Cerebellar cortex (tissue), 1 donor: ENCODE results near the gene ANGPTL2.
A peak's percentile ranks its signal among the peaks of the same experiment; 100 is the strongest.
"Not testable (repeated sequence)": the region's sequence is repeated elsewhere in the genome, so short reads cannot be mapped to it uniquely, and the experiment has no call there.

Experiments used
- DNase-seq: peaks from one replicate; pipeline ENCODE4 v3.0.0-alpha.2; 2015; ENCODE audit warnings: low spot score

Gene ANGPTL2

GRCh38 chr9:127122176-127123063 lies at the start of gene ANGPTL2:
Gene ANGPTL2, minus strand, starts transcription at chr9:127122635. Its CDS starts 13,904 bp downstream, at chr9:127108731.
- peak; percentile 86 for DNase-seq

- DNase-seq, result not testable (repeated sequence)
Observed at GRCh38 chr9:127171348-127171747, 48.9 kb upstream of the ANGPTL2 start.

- DNase-seq, result no peak
Observed at GRCh38 chr9:127170652-127171051, 48.2 kb upstream of the ANGPTL2 start.

- no peak for DNase-seq
Observed at GRCh38 chr9:127170103-127170502, 47.7 kb upstream of the ANGPTL2 start.

- no peak for DNase-seq
Observed at GRCh38 chr9:127169575-127169883, 47.1 kb upstream of the ANGPTL2 start.

- DNase-seq, result no peak
Observed at GRCh38 chr9:127168756-127169574, 46.5 kb upstream of the ANGPTL2 start.

GRCh38 chr9:127167560-127168326 lies 45.3 kb upstream of the ANGPTL2 start:
- DNase-seq, result no peak

GRCh38 chr9:127166651-127167524 lies 44.5 kb upstream of the ANGPTL2 start:
- DNase-seq, result no peak

GRCh38 chr9:127166111-127166510 lies 43.7 kb upstream of the ANGPTL2 start:
- DNase-seq, result no peak

GRCh38 chr9:127165116-127165515 lies 42.7 kb upstream of the ANGPTL2 start:
- DNase-seq, result no peak

GRCh38 chr9:127163409-127163808 lies 41.0 kb upstream of the ANGPTL2 start:
- DNase-seq, result no peak

- DNase-seq, result no peak
Observed at GRCh38 chr9:127162864-127163365, 40.5 kb upstream of the ANGPTL2 start.

- DNase-seq, result no peak
Observed at GRCh38 chr9:127162046-127162863, 39.8 kb upstream of the ANGPTL2 start.

GRCh38 chr9:127161081-127161624 lies 38.7 kb upstream of the ANGPTL2 start:
- DNase-seq, result no peak

GRCh38 chr9:127159949-127160610 lies 37.6 kb upstream of the ANGPTL2 start:
- DNase-seq, result no peak

- peak; percentile 78 for DNase-seq
Observed at GRCh38 chr9:127159325-127159801, 36.9 kb upstream of the ANGPTL2 start.

GRCh38 chr9:127158786-127159324 lies 36.4 kb upstream of the ANGPTL2 start:
- DNase-seq, result no peak

GRCh38 chr9:127155314-127155960 lies 33.0 kb upstream of the ANGPTL2 start:
- peak; percentile 49 for DNase-seq
